ENCODE results near the gene RNF213.

RNF213 gene

GRCh38 chr17:80381416-80381923 lies 120.8 kb downstream of the RNF213 start:
- Histone ChIP-seq H3K9me2 (replicated peaks; ENCODE audit: insufficient read depth, low read length) (no peaks in the 10 kb centered on the region), H3F3A (ENCODE audit: insufficient read depth, low read length) (no peaks in the 10 kb centered on the region), H2AFZ (ENCODE audit: low read length) (no peak overlapping the region), H3K27me3 (replicated peaks; ENCODE audit: insufficient read depth, low read length) (no peaks in the 10 kb centered on the region), H3K4me3 (ENCODE audit: low read length) (no peak overlapping the region), H3K9ac (ENCODE audit: low read length) (no peak overlapping the region), H3K27ac (ENCODE audit: low read length) (no peak overlapping the region), H3K36me3 (replicated peaks; ENCODE audit: insufficient read depth, low read length) (no peaks in the 10 kb centered on the region), H3K4me1 (ENCODE audit: low read length) (no peaks in the 10 kb centered on the region), H3K4me2 (ENCODE audit: low read depth, low read length) (no peak overlapping the region), H3K9me3 (replicated peaks; ENCODE audit: insufficient read depth, low read length) (no peaks in the 10 kb centered on the region), H4K20me1 (ENCODE audit: insufficient read depth, low read length) (no peaks in the 10 kb centered on the region), H3K79me2 (ENCODE audit: low read length) (no peaks in the 10 kb centered on the region)
- no peak for TF ChIP-seq EZH2phosphoT487 (IDR thresholded peaks at IDR 0.05; ENCODE audit: low read length)
- no peak for TF ChIP-seq CTCF (IDR thresholded peaks at IDR 0.05; ENCODE audit: low read length)
- TF ChIP-seq EZH2 (optimal IDR thresholded peaks at IDR 0.05; ENCODE audit: low read depth, low read length): no peak
- DNase-seq: no peak

DNA sequence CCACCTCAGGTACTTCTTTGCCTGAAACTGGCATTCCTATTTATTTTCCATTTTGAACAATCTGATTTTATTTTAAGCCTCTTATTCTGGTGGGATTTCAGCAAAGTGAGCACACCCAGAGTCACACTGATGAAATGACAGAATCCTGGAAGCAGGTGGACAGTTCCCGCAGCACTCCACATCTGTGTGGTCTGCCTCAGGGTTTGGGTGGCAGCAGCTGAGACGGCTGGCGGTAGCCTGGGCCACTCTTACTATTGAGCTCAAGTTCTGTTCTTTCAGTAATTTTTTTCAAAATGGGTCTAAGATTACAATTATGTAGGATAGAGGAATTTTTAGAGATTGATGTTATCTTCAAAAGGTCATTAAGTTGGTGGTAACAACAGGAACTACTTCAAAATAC lies 121.8 kb downstream of the RNF213 start:
- Histone ChIP-seq H3K4me1 (ENCODE audit: low read length) (no peaks in the 10 kb centered on the region), H3F3A (ENCODE audit: insufficient read depth, low read length) (no peaks in the 10 kb centered on the region), H3K79me2 (ENCODE audit: low read length) (no peaks in the 10 kb centered on the region), H3K9me3 (replicated peaks; ENCODE audit: insufficient read depth, low read length) (no peaks in the 10 kb centered on the region), H4K20me1 (ENCODE audit: insufficient read depth, low read length) (no peaks in the 10 kb centered on the region), H3K36me3 (replicated peaks; ENCODE audit: insufficient read depth, low read length) (no peaks in the 10 kb centered on the region), H3K4me3 (ENCODE audit: low read length) (no peak overlapping the region), H3K27ac (ENCODE audit: low read length) (no peak overlapping the region), H3K9ac (ENCODE audit: low read length) (no peak overlapping the region), H3K9me2 (replicated peaks; ENCODE audit: insufficient read depth, low read length) (no peaks in the 10 kb centered on the region), H3K4me2 (ENCODE audit: low read depth, low read length) (no peak overlapping the region), H3K27me3 (replicated peaks; ENCODE audit: insufficient read depth, low read length) (no peaks in the 10 kb centered on the region), H2AFZ (ENCODE audit: low read length) (no peak overlapping the region)
- no peak for DNase-seq
- TF ChIP-seq CTCF (IDR thresholded peaks at IDR 0.05; ENCODE audit: low read length): no peak
- TF ChIP-seq EZH2 (optimal IDR thresholded peaks at IDR 0.05; ENCODE audit: low read depth, low read length): no peak
- no peak for TF ChIP-seq EZH2phosphoT487 (IDR thresholded peaks at IDR 0.05; ENCODE audit: low read length)

DNA sequence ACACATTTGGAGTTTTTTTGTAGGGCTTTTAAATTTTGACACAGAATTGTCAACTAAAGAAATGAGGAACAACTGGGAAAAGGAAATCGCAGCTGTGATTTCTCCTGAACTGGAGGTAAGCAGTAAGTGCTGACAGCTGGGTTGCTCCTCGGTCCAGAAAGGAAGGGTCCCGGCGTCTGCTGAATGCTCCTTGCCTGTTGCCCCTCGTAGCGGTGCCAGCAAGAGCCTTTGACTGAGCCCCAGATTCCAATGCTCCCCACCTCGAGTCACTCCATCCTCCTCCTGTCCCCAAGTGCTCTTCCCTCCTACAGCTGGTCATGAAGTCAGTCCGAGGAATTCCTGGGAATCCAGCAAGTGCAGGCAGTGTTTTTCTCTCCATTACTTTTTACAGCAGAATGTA lies 122.3 kb downstream of the RNF213 start:
- Histone ChIP-seq H3K27me3 (replicated peaks; ENCODE audit: insufficient read depth, low read length) (no peaks in the 10 kb centered on the region), H3K36me3 (replicated peaks; ENCODE audit: insufficient read depth, low read length) (no peaks in the 10 kb centered on the region)

More for the DNA sequence above, 122.3 kb downstream of the RNF213 start:
- Histone ChIP-seq H3K9ac (ENCODE audit: low read length) (no peak overlapping the region), H3K9me2 (replicated peaks; ENCODE audit: insufficient read depth, low read length) (no peaks in the 10 kb centered on the region), H3K79me2 (ENCODE audit: low read length) (no peaks in the 10 kb centered on the region), H2AFZ (ENCODE audit: low read length) (no peak overlapping the region), H3K9me3 (replicated peaks; ENCODE audit: insufficient read depth, low read length) (no peaks in the 10 kb centered on the region), H3K4me1 (ENCODE audit: low read length) (no peaks in the 10 kb centered on the region), H3K4me3 (ENCODE audit: low read length) (no peak overlapping the region), H3K27ac (ENCODE audit: low read length) (no peak overlapping the region), H3K4me2 (ENCODE audit: low read depth, low read length) (no peak overlapping the region), H4K20me1 (ENCODE audit: insufficient read depth, low read length) (no peaks in the 10 kb centered on the region), H3F3A (ENCODE audit: insufficient read depth, low read length) (no peaks in the 10 kb centered on the region)
- no peak for TF ChIP-seq EZH2 (optimal IDR thresholded peaks at IDR 0.05; ENCODE audit: low read depth, low read length)
- TF ChIP-seq EZH2phosphoT487 (IDR thresholded peaks at IDR 0.05; ENCODE audit: low read length): no peak
- no peak for TF ChIP-seq CTCF (IDR thresholded peaks at IDR 0.05; ENCODE audit: low read length)
- DNase-seq: no peak
